H1 (cell line): ENCODE data around the gene CYP4F3. TPM values are rescaled to one million over a fixed set of nuclear protein-coding genes. Genes with fewer than 3 reads are reported as not detected.

Source experiments
- CTCF ChIA-PET: fragments of 300-600 bp; sonication (Branson Sonifier 250); formaldehyde crosslinking; loops from one replicate; lab custom pipeline; 2021; ENCODE audit not compliant: partially characterized antibody; lab: Charles Lee
- POLR2A ChIA-PET: fragments of 300-600 bp; sonication (Branson Sonifier 250); formaldehyde crosslinking; loops from one replicate; lab custom pipeline; 2021; ENCODE audit warnings: inconsistent platforms; ENCODE audit not compliant: partially characterized antibody; lab: Charles Lee
- DNase-seq, 2 experiments: peaks; one replicate each; pipeline versions ENCODE4 v3.0.0 to v3.0.0-alpha.2; 2010 to 2022; ENCODE audit warnings: low spot score in 2 of 2, low read depth in 1 of 2, mixed read lengths in 1 of 2
- FAIRE-seq: peaks from 2 replicates; lab custom pipeline; 2011; peaks lifted over from hg19 to GRCh38; lab: Jason Lieb, UNC
- H2AFZ ChIP-seq: 2 replicates; pipeline ENCODE4 v1.8.1; 2012; ENCODE audit warnings: low read length, inconsistent platforms
- H2AK5ac ChIP-seq: 2 replicates; pipeline ENCODE4 v1.6.1; 2013; ENCODE audit warnings: low read depth, low read length
- H2BK120ac ChIP-seq: replicated peaks from 2 replicates; pipeline ENCODE3; 2013; ENCODE audit warnings: low read depth, low read length, inconsistent platforms
- H2BK12ac ChIP-seq: 2 replicates; pipeline ENCODE4 v1.6.1; 2013; ENCODE audit warnings: low read depth, low read length
- H2BK15ac ChIP-seq: 2 replicates; pipeline ENCODE4 v1.6.1; 2013; ENCODE audit warnings: low read length
- H2BK20ac ChIP-seq: 2 replicates; pipeline ENCODE4 v1.6.1; 2013; ENCODE audit warnings: low read length
- H2BK5ac ChIP-seq: 2 replicates; pipeline ENCODE4 v1.6.1; 2013; ENCODE audit warnings: low read depth, low read length
- H3K14ac ChIP-seq: 2 replicates; pipeline ENCODE4 v1.6.1; 2013; ENCODE audit warnings: inconsistent platforms; ENCODE audit not compliant: insufficient read length
- H3K18ac ChIP-seq: 2 replicates; pipeline ENCODE4 v1.6.1; 2013; ENCODE audit warnings: low read length; ENCODE audit errors: extremely low read depth
- H3K23ac ChIP-seq: 2 replicates; pipeline ENCODE4 v1.6.1; 2013; ENCODE audit warnings: inconsistent platforms; ENCODE audit not compliant: insufficient read length
- H3K23me2 ChIP-seq: 2 replicates; pipeline ENCODE4 v1.6.1; 2013; ENCODE audit warnings: low read depth, low read length
- H3K27ac ChIP-seq: 2 replicates; pipeline ENCODE4 v1.6.1; 2011; ENCODE audit warnings: low read depth, low read length, inconsistent platforms
- H3K27me3 ChIP-seq, 4 experiments: replicated peaks in 1 of 4; 1 replicate in 1 of 4; 2 replicates in 3 of 4; pipeline versions ENCODE4 v1.6.1 to v1.8.1; 2011 to 2013; ENCODE audit warnings: low read length in 3 of 4, mild to moderate bottlenecking in 3 of 4, inconsistent platforms in 2 of 4, mixed read lengths in 2 of 4, moderate library complexity in 1 of 4; ENCODE audit not compliant: control insufficient read depth in 3 of 4, insufficient read depth in 3 of 4; ENCODE audit errors: extremely low read depth in 1 of 4
- H3K36me3 ChIP-seq, 4 experiments: 2 replicates each; pipeline versions ENCODE4 v1.6.1 to v1.8.1; 2011 to 2013; ENCODE audit warnings: mild to moderate bottlenecking in 4 of 4, low read length in 3 of 4, moderate library complexity in 2 of 4, control low read depth in 1 of 4, inconsistent platforms in 1 of 4; ENCODE audit not compliant: insufficient read depth in 4 of 4, control insufficient read depth in 2 of 4
- H3K4ac ChIP-seq: replicated peaks from 2 replicates; pipeline ENCODE3; 2013; ENCODE audit warnings: low read length, low read depth, mixed read lengths, inconsistent platforms; ENCODE audit not compliant: insufficient read length
- H3K4me1 ChIP-seq, 4 experiments: replicated peaks in 1 of 4; 1 replicate in 1 of 4; 2 replicates in 3 of 4; pipeline versions ENCODE4 v1.6.1 to v1.8.1; 2011 to 2013; ENCODE audit warnings: low read length in 3 of 4, inconsistent platforms in 2 of 4, mixed read lengths in 1 of 4; ENCODE audit not compliant: insufficient read depth in 4 of 4, control insufficient read depth in 3 of 4
- H3K4me2 ChIP-seq, 2 experiments: 2 replicates each; pipeline versions ENCODE4 v1.6.1 to v1.8.1; 2011 to 2013; ENCODE audit warnings: low read depth in 2 of 2, low read length in 2 of 2, control low read depth in 1 of 2, inconsistent platforms in 1 of 2, mild to moderate bottlenecking in 1 of 2; ENCODE audit not compliant: insufficient read depth in 1 of 2
- H3K4me3 ChIP-seq, 4 experiments: fragments of 200-600, 300-600 bp in 1 of 4; sonication (generic), shearing (Covaris generic), sonication (Bioruptor Twin) in 1 of 4; 2 replicates each; pipeline versions ENCODE4 v1.5.1 to v1.8.1; 2011 to 2016; ENCODE audit warnings: low read length in 4 of 4, low read depth in 3 of 4, control low read depth in 2 of 4, inconsistent platforms in 2 of 4, mild to moderate bottlenecking in 2 of 4, mixed read lengths in 1 of 4, moderate library complexity in 1 of 4; ENCODE audit not compliant: insufficient read depth in 2 of 4; ENCODE audit errors: extremely low read depth in 1 of 4
- H3K56ac ChIP-seq: replicated peaks from 2 replicates; pipeline ENCODE3; 2013; ENCODE audit warnings: low read depth, mild to moderate bottlenecking, mixed read lengths, low read length, inconsistent platforms; ENCODE audit not compliant: insufficient read length
- H3K79me1 ChIP-seq: 2 replicates; pipeline ENCODE4 v1.6.1; 2013; ENCODE audit warnings: low read depth, low read length, control low read depth
- H3K79me2 ChIP-seq, 2 experiments: 2 replicates each; pipeline versions ENCODE4 v1.6.1 to v1.8.1; 2012 to 2013; ENCODE audit warnings: low read length in 2 of 2, mild to moderate bottlenecking in 2 of 2, inconsistent platforms in 1 of 2; ENCODE audit not compliant: insufficient read depth in 2 of 2, control insufficient read depth in 1 of 2
- H3K9ac ChIP-seq, 4 experiments: replicated peaks in 1 of 4; 1 replicate in 1 of 4; 2 replicates in 3 of 4; pipeline versions ENCODE4 v1.6.1 to v1.8.1; 2011 to 2013; ENCODE audit warnings: low read depth in 3 of 4, low read length in 3 of 4, control low read depth in 2 of 4, mild to moderate bottlenecking in 2 of 4, moderate library complexity in 2 of 4, inconsistent platforms in 1 of 4; ENCODE audit errors: extremely low read depth in 1 of 4
- H3K9me3 ChIP-seq, 2 experiments: 2 replicates each; pipeline versions ENCODE4 v1.6.1 to v1.8.1; 2012 to 2013; ENCODE audit warnings: mild to moderate bottlenecking in 2 of 2, moderate library complexity in 2 of 2, control low read depth in 1 of 2, inconsistent platforms in 1 of 2, low read depth in 1 of 2, low read length in 1 of 2, mixed read lengths in 1 of 2; ENCODE audit not compliant: insufficient read depth in 2 of 2
- H4K20me1 ChIP-seq, 2 experiments: replicated peaks in 1 of 2; 2 replicates each; pipeline versions ENCODE3 to v1.8.1; 2011 to 2013; ENCODE audit warnings: inconsistent platforms in 2 of 2, low read length in 2 of 2, mild to moderate bottlenecking in 1 of 2; ENCODE audit not compliant: insufficient read depth in 2 of 2, control insufficient read depth in 1 of 2
- H4K5ac ChIP-seq: 2 replicates; pipeline ENCODE4 v1.6.1; 2013; ENCODE audit warnings: low read length, low read depth, mixed read lengths, inconsistent platforms; ENCODE audit not compliant: insufficient read length
- H4K8ac ChIP-seq: 2 replicates; pipeline ENCODE4 v1.8.0; 2013; ENCODE audit warnings: mild to moderate bottlenecking, moderate library complexity, low read length, inconsistent platforms; ENCODE audit not compliant: insufficient read depth; ENCODE audit errors: extremely low read depth
- H4K91ac ChIP-seq: replicated peaks from 2 replicates; pipeline ENCODE3; 2013; ENCODE audit warnings: low read length, mixed read lengths, inconsistent platforms; ENCODE audit not compliant: insufficient read length
- ATF2 ChIP-seq: IDR thresholded peaks from 2 replicates; pipeline ENCODE4 v1.6.1; 2012; ENCODE audit warnings: low read length, inconsistent platforms
- CREB1 ChIP-seq: IDR thresholded peaks from 2 replicates; pipeline ENCODE4 v1.6.1; 2012; ENCODE audit warnings: inconsistent platforms
- EP300 ChIP-seq, 2 experiments: IDR thresholded peaks; 1 replicate in 1 of 2; 2 replicates in 1 of 2; pipeline ENCODE4 v1.6.1; 2011 to 2012; ENCODE audit warnings: low read depth in 2 of 2, low read length in 2 of 2, mild to moderate bottlenecking in 2 of 2, borderline replicate concordance in 1 of 2, inconsistent platforms in 1 of 2, moderate library complexity in 1 of 2
- GTF2F1 ChIP-seq: IDR thresholded peaks from 2 replicates; pipeline ENCODE4 v1.6.1; 2012; ENCODE audit warnings: low read depth, low read length, improper control_type of control experiment, borderline replicate concordance
- RAD21 ChIP-seq, 2 experiments: IDR thresholded peaks in 1 of 2; conservative IDR thresholded peaks in 1 of 2; 2 replicates each; pipeline ENCODE4 v1.6.1; 2011; ENCODE audit warnings: low read depth in 2 of 2, low read length in 2 of 2, improper control_type of control experiment in 1 of 2, inconsistent platforms in 1 of 2, mild to moderate bottlenecking in 1 of 2, moderate library complexity in 1 of 2
- RNF2 ChIP-seq: fragments of 200-900, 300-1000 bp; sonication (generic); IDR thresholded peaks from 2 replicates; pipeline ENCODE4 v1.7.1; 2016; ENCODE audit warnings: borderline replicate concordance, low read depth, mild to moderate bottlenecking, antibody characterized with exemption, low read length; ENCODE audit not compliant: poor library complexity, severe bottlenecking; ENCODE audit errors: missing control alignments
- SIRT6 ChIP-seq: IDR thresholded peaks from one replicate; pipeline ENCODE4 v1.7.1; 2012; ENCODE audit warnings: low read length, inconsistent platforms
- WGBS, 2 experiments: shearing (Covaris generic) in 1 of 2; methylation state at CpG; one replicate each; pipeline versions ENCODE4 v1.1.6 to v1.1.7; 2013 to 2015; ENCODE audit warnings: low lambda C conversion rate in 2 of 2, mixed read lengths in 2 of 2, inconsistent platforms in 1 of 2, low coverage in 1 of 2, missing lambda C conversion rate in 1 of 2; ENCODE audit not compliant: insufficient replicate concordance in 2 of 2, insufficient coverage in 1 of 2, insufficient read length in 1 of 2; ENCODE audit errors: extremely low coverage in 1 of 2, missing lambda C conversion rate in 1 of 2; 5-methylcytosine and 5-hydroxymethylcytosine counted together
- polyA plus RNA-seq, 7 experiments: library from polyadenylated mRNA; depleted of rRNA in 3 of 7; stranded (reverse) in 5 of 7; unstranded in 2 of 7; fragments of >200 nt in 5 of 7; fragments of 200-250 nt in 2 of 7; gene quantifications; 1 replicate in 5 of 7; 2 replicates in 1 of 7; 4 replicates in 1 of 7; pipeline versions ENCODE4 v1.2.1 to v1.2.3, GENCODE V29; 2011 to 2013; ENCODE audit warnings: missing spikeins in 2 of 7, mixed read lengths in 2 of 7
- total RNA-seq: library from RNA; stranded (reverse); fragmentation: NEBNext Ultra II Directional; extraction: Animal tissue kit (Norgen Biotek cat#: 25700); gene quantifications from 2 replicates; pipeline ENCODE4 v1.2.1, GENCODE V29; 2021

The CYP4F3 gene
- total and polyA plus RNA-seq, 2 of the 8 experiments (the other 6 are each of a cell fraction or from before 2014, with no cell fraction given): not detected

GRCh38 chr19:15615526-15615925 is 25.2 kb upstream of the CYP4F3 start:
- Histone ChIP-seq H3K27me3 (no peaks in the 10 kb centered on the region), H3K4me3 (no peak overlapping the region), H2BK20ac (no peak overlapping the region), H4K5ac (no peak overlapping the region), H2BK12ac (no peak overlapping the region), H3K56ac (no peak overlapping the region), H3K36me3 (no peaks in the 10 kb centered on the region), H3K23ac (no peak overlapping the region), H3K18ac (no peak overlapping the region), H2BK5ac (no peak overlapping the region), H3K79me2 (no peaks in the 10 kb centered on the region), H3K79me1 (no peaks in the 10 kb centered on the region), H3K9me3 (peaks cover 72 to 89% of the 10 kb centered on the region in 2 experiments)
- ChIA-PET CTCF (no interaction called here), POLR2A (no interaction called here)
- WGBS, 2 experiments: 69% methylated on average over 14 of the region's 14 CpGs; no CpG with 5 or more reads in 1 of the 2 experiments
- no peak for DNase-seq
- TF ChIP-seq CREB1 (no peak), ATF2 (no peak), RNF2 (no peak), EP300 (IDR thresholded peaks at IDR 0.05; ENCODE audit: borderline replicate concordance in 1 of 2, low read depth in 2 of 2, low read length in 2 of 2) (no peak), GTF2F1 (no peak), RAD21 (IDR thresholded peaks at IDR 0.05 in 1 of 2, conservative IDR thresholded peaks at IDR 0.05 in 1 of 2; ENCODE audit: low read depth in 2 of 2, low read length in 2 of 2) (no peak), SIRT6 (no peak)
- TF ChIP-seq, all 59 proteins: peak for 0
- Histone ChIP-seq H4K8ac (no peak overlapping the region), H3K27ac (no peak overlapping the region), H4K20me1 (no peaks in the 10 kb centered on the region), H3K9ac (no peak overlapping the region), H4K91ac (no peak overlapping the region), H2AK5ac (no peak overlapping the region), H2BK15ac (no peak overlapping the region), H3K14ac (no peak overlapping the region), H3K23me2 (peaks cover 2% of the 10 kb centered on the region; the same call in 1 of the 2 replicates), H3K4me2 (no peak overlapping the region), H2AFZ (no peak overlapping the region), H3K4ac (no peak overlapping the region), H3K4me1 (no peaks in the 10 kb centered on the region), H2BK120ac (no peak overlapping the region)
- no peak for FAIRE-seq
